GM18907 (cell line): ENCODE measurements around the gene SLC6A20.

Experiments
- ATAC-seq: cut with Tn5 transposase; IDR thresholded peaks from one replicate; pipeline ENCODE4 v1.9.1; 2021; ENCODE audit warnings: mild to moderate bottlenecking, moderate library complexity; ENCODE audit not compliant: unreplicated experiment

The SLC6A20 gene

GRCh38 chr3:45795882-45796765 lies at the start of gene SLC6A20:
Gene SLC6A20 (minus strand): TSS chr3:45796536. CDS start chr3:45796419, 117 bp downstream.
- no peak for ATAC-seq

GRCh38 chr3:45844616-45845015 lies 48.3 kb upstream of the SLC6A20 start:
- no peak for ATAC-seq

GRCh38 chr3:45842851-45843625 lies 46.7 kb upstream of the SLC6A20 start:
- ATAC-seq, result no peak

GRCh38 chr3:45841757-45842491 lies 45.6 kb upstream of the SLC6A20 start, which contains the start of gene LZTFL1:
Gene LZTFL1 (minus strand): TSS chr3:45842119. CDS start chr3:45841991, 128 bp downstream.
- ATAC-seq, result peak; percentile 83

- ATAC-seq, result peak; percentile 25
Observed at GRCh38 chr3:45841420-45841756, 45.1 kb upstream of the SLC6A20 start.

- ATAC-seq, result no peak
Observed at GRCh38 chr3:45838466-45838865, 42.1 kb upstream of the SLC6A20 start.

GRCh38 chr3:45832699-45833098 lies 36.4 kb upstream of the SLC6A20 start:
- ATAC-seq, result no peak

GRCh38 chr3:45830121-45830520 lies 33.8 kb upstream of the SLC6A20 start:
- ATAC-seq, result no peak

GRCh38 chr3:45826908-45827307 lies 30.6 kb upstream of the SLC6A20 start:
- ATAC-seq, result no peak

GRCh38 chr3:45826321-45826720 lies 30.0 kb upstream of the SLC6A20 start:
- ATAC-seq, result no peak

GRCh38 chr3:45821127-45821526 lies 24.8 kb upstream of the SLC6A20 start:
- ATAC-seq, result no peak

- ATAC-seq, result no peak
Observed at GRCh38 chr3:45819543-45819942, 23.2 kb upstream of the SLC6A20 start.

- ATAC-seq, result no peak
Observed at GRCh38 chr3:45817831-45818522, 21.6 kb upstream of the SLC6A20 start.

GRCh38 chr3:45816544-45816943 lies 20.2 kb upstream of the SLC6A20 start:
- ATAC-seq, result no peak

- no peak for ATAC-seq
Observed at GRCh38 chr3:45814322-45814721, 18.0 kb upstream of the SLC6A20 start.

GRCh38 chr3:45807681-45808540 lies 11.6 kb upstream of the SLC6A20 start:
- no peak for ATAC-seq

- ATAC-seq, result no peak
Observed at GRCh38 chr3:45807133-45807532, 10.8 kb upstream of the SLC6A20 start.

- ATAC-seq, result no peak
Observed at GRCh38 chr3:45806072-45806471, 9.7 kb upstream of the SLC6A20 start.

- ATAC-seq, result no peak
Observed at GRCh38 chr3:45803252-45803935, 7.1 kb upstream of the SLC6A20 start.
